Erythroblast (primary cell): Measurements from ENCODE around the gene PRRT2.

Source experiments
- GATA1 ChIP-seq: IDR thresholded peaks from 2 replicates; pipeline ENCODE4 v1.6.1; 2011; ENCODE audit warnings: low read depth, mild to moderate bottlenecking, control low read depth, low read length, moderate library complexity
- POLR2A ChIP-seq: IDR thresholded peaks from 2 replicates; pipeline ENCODE4 v1.6.1; 2011; ENCODE audit warnings: mild to moderate bottlenecking, low read length

DNA sequence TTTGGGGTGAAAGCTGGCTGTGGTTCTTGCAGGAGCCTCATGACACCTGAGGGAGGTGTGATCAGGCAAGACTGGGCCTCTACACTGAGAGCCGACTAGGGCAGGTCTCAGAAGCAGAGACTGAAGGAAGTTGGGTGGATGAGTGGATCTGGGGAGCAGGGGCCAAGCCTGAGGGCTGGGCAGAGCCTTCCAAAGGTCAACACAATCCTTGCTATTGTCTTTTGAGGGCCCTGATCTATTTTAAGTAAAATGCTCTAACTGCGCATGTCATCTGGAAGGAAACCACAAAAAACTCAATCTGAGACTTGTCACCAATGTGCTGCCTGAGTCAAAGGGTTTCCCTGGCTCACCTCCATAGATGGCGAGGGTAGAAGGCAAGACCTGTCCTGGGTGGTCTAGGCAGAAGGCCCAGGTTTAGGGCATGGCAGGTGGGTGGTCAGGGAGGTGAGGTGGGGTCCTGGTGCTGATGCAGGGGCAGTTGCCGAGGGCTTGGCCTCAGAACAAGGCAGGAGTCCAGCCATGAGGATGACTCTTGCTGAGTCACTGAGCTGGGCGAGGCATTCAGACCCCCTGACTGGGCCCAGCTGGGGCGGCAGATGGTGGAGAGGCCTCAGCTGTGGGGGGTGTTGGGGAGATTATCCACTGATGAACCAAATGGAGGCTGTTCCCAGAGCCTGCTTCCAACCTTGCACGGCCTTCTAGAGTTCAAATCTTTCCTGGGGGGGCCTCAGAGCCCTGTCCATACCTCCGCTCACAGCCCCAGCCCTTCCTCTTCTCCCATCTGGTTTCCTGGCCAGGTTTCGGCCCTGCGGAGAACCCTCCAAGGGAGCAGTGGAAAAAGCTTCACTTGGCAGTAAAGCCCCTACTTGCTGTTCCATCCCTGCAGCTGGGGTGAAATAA, 13.4 kb downstream of the PRRT2 start:
- TF ChIP-seq POLR2A, result no peak
- TF ChIP-seq GATA1, result no peak
